Loucy (cell line): ENCODE data around the gene TRIM2.

Experiments
- H2AFZ ChIP-seq: fragments of 200-600 bp; sonication (generic); 2 replicates; pipeline ENCODE4 v1.6.0; 2016; ENCODE audit warnings: antibody characterized with exemption, mild to moderate bottlenecking, low read length, moderate library complexity
- H3F3A ChIP-seq: fragments of 200-600 bp; 2 replicates; pipeline ENCODE4 v1.6.0; 2016; ENCODE audit warnings: antibody characterized with exemption, low read depth, mild to moderate bottlenecking
- H3K27me3 ChIP-seq: fragments of 200-600 bp; sonication (generic); 2 replicates; pipeline ENCODE4 v1.6.1; 2014; ENCODE audit warnings: low read length, mild to moderate bottlenecking; ENCODE audit not compliant: insufficient read depth, poor library complexity, severe bottlenecking
- H3K36me3 ChIP-seq: fragments of 200-600 bp; sonication (generic); 2 replicates; pipeline ENCODE4 v1.6.1; 2016; ENCODE audit warnings: low read length; ENCODE audit not compliant: insufficient read depth
- H3K4me1 ChIP-seq: fragments of 200-600 bp; sonication (generic); 2 replicates; pipeline ENCODE4 v1.5.1; 2014; ENCODE audit warnings: low read length, mild to moderate bottlenecking; ENCODE audit not compliant: insufficient read depth, poor library complexity, severe bottlenecking
- H3K4me2 ChIP-seq: fragments of 200-600 bp; sonication (generic); 2 replicates; pipeline ENCODE4 v1.6.0; 2014; ENCODE audit warnings: antibody characterized with exemption, low read length, low read depth, mild to moderate bottlenecking; ENCODE audit not compliant: poor library complexity, severe bottlenecking
- H3K4me3 ChIP-seq: fragments of 200-600 bp; sonication (generic); 2 replicates; pipeline ENCODE4 v1.5.1; 2014; ENCODE audit warnings: low read length, mild to moderate bottlenecking, mixed read lengths; ENCODE audit not compliant: poor library complexity, severe bottlenecking
- H3K79me2 ChIP-seq: fragments of 200-600 bp; sonication (generic); 2 replicates; pipeline ENCODE4 v1.6.1; 2014; ENCODE audit warnings: low read length; ENCODE audit not compliant: insufficient read depth
- H3K9ac ChIP-seq: fragments of 200-600 bp; sonication (generic); 2 replicates; pipeline ENCODE4 v1.6.0; 2014; ENCODE audit warnings: mild to moderate bottlenecking, low read depth, low read length, moderate library complexity; ENCODE audit not compliant: poor library complexity, severe bottlenecking
- H3K9me2 ChIP-seq: fragments of 200-600 bp; sonication (generic); replicated peaks from 2 replicates; pipeline ENCODE4 v1.6.1; 2016; ENCODE audit warnings: low read depth, low read length, mixed read lengths
- H3K9me3 ChIP-seq: fragments of 200-600 bp; sonication (generic); 2 replicates; pipeline ENCODE4 v1.6.1; 2014; ENCODE audit warnings: mild to moderate bottlenecking, antibody characterized with exemption, low read length, low read depth; ENCODE audit not compliant: insufficient read depth
- H4K20me1 ChIP-seq: fragments of 200-600 bp; sonication (generic); 2 replicates; pipeline ENCODE4 v1.6.0; 2014; ENCODE audit warnings: antibody characterized with exemption, low read length, mild to moderate bottlenecking; ENCODE audit not compliant: insufficient read depth, poor library complexity, severe bottlenecking
- EZH2phosphoT487 ChIP-seq: fragments of 200-600 bp; IDR thresholded peaks from 2 replicates; pipeline ENCODE4 v1.6.1; 2018; ENCODE audit warnings: antibody characterized with exemption, mild to moderate bottlenecking, moderate library complexity, borderline replicate concordance
- TF ChIP-seq, protein P1 (sequence below): fragments of 200-600 bp; sonication (generic); conservative IDR thresholded peaks from 2 replicates; pipeline ENCODE4 v1.5.1; 2014; ENCODE audit warnings: mild to moderate bottlenecking, antibody characterized with exemption, low read length

The TRIM2 gene

DNA sequence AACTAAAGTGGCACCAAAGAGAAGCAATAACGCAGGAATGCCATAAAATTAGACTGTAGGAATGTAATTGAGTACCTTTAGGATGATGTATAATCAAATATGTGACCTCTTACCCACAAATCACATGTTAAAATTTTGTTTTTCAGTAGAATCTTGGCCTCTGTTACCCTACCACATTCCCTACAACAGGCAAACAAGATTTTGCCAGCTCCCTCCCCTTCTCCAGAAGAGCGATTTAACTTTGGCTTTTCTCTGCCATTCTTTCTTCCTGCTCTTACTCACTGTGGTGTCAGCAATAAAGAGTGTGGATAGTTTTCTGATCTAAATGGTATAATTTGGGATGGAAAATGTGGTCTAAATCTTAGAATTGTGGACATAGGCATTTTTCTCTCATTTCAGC lies 57.2 kb downstream of the TRIM2 start:
- Histone ChIP-seq H3K9me3 (no peaks in the 10 kb centered on the region), H3K36me3 (no peaks in the 10 kb centered on the region), H3K4me2 (no peak overlapping the region), H2AFZ (no peak overlapping the region), H3K9me2 (no peaks in the 10 kb centered on the region), H3K27me3 (no peaks in the 10 kb centered on the region), H3K79me2 (no peaks in the 10 kb centered on the region), H4K20me1 (no peaks in the 10 kb centered on the region), H3F3A (no peaks in the 10 kb centered on the region), H3K4me3 (no peak overlapping the region), H3K9ac (no peak overlapping the region), H3K4me1 (no peaks in the 10 kb centered on the region)
- TF ChIP-seq, protein P1, sequence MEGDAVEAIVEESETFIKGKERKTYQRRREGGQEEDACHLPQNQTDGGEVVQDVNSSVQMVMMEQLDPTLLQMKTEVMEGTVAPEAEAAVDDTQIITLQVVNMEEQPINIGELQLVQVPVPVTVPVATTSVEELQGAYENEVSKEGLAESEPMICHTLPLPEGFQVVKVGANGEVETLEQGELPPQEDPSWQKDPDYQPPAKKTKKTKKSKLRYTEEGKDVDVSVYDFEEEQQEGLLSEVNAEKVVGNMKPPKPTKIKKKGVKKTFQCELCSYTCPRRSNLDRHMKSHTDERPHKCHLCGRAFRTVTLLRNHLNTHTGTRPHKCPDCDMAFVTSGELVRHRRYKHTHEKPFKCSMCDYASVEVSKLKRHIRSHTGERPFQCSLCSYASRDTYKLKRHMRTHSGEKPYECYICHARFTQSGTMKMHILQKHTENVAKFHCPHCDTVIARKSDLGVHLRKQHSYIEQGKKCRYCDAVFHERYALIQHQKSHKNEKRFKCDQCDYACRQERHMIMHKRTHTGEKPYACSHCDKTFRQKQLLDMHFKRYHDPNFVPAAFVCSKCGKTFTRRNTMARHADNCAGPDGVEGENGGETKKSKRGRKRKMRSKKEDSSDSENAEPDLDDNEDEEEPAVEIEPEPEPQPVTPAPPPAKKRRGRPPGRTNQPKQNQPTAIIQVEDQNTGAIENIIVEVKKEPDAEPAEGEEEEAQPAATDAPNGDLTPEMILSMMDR: no peak
- TF ChIP-seq EZH2phosphoT487: no peak

DNA sequence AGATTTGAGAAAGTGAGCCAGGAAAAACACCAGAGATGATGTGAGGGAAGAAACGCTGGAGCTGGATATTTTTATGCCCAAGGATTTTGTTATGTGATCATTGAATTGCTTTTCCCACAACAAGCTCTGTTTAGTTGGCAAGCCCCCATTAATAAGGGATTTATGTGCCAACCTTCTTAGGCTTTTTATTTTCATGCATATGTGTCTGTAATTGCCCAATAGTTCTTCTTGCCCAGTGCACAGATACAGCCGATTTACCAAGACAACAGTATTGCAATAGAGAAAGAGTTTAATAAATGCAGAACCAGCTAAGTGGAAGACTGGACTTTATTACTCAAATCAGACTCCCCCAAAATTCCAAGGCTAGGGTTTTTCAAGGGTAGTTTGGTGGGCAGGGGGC lies 57.7 kb downstream of the TRIM2 start:
- no peaks in the 10 kb centered on the region for H3K9me2 ChIP-seq
- H3F3A ChIP-seq: no peaks in the 10 kb centered on the region
- H3K27me3 ChIP-seq: no peaks in the 10 kb centered on the region
- H3K9me3 ChIP-seq: no peaks in the 10 kb centered on the region
- H3K4me2 ChIP-seq: no peak overlapping the region
- H3K4me1 ChIP-seq: no peaks in the 10 kb centered on the region
- no peak overlapping the region for H3K4me3 ChIP-seq
- H2AFZ ChIP-seq: no peak overlapping the region
- no peaks in the 10 kb centered on the region for H4K20me1 ChIP-seq
- H3K79me2 ChIP-seq: no peaks in the 10 kb centered on the region
- H3K9ac ChIP-seq: no peak overlapping the region
- no peak for TF ChIP-seq EZH2phosphoT487
- TF ChIP-seq, protein P1: no peak
- H3K36me3 ChIP-seq: no peaks in the 10 kb centered on the region

DNA sequence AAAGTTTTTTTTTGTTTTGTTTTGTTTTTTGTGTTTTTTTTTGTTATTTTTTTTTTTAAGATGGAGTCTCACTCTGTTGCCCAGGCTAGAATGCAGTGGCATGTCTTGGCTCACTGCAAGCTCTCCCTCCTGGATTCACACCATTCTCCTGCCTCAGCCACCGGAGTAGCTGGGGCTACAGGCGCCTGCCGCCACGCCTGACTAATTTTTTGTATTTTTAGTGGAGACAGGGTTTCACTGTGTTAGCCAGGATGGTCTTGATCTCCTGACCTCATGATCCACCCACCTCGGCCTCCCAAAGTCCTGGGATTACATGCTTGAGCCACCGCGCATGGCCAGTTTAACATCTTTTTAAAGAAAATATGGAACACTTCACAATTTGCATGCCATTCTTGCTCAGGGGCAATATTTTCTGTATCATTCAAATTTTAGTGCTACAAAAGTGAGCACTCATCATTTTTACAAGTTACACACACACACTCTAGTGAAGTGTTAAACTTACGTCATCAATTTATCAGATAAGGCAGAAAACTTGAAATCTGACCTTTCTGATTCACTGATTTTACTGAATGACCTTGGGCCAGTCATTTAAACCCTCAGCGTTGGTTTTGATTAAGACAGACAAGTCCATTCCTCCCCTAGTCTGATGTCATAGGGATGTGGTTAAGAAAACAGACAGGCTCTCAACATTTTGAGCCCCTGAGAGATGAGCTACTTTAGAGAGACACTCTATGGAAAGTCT lies 61.2 kb downstream of the TRIM2 start:
- H3K9me3 ChIP-seq: no peaks in the 10 kb centered on the region
- H4K20me1 ChIP-seq: no peaks in the 10 kb centered on the region
- peaks cover 7% of the 10 kb centered on the region for H3K4me1 ChIP-seq
- H3K36me3 ChIP-seq: no peaks in the 10 kb centered on the region
- no peaks in the 10 kb centered on the region for H3K79me2 ChIP-seq
- no peaks in the 10 kb centered on the region for H3K27me3 ChIP-seq
- H3K9me2 ChIP-seq: no peaks in the 10 kb centered on the region
- H2AFZ ChIP-seq: no peak overlapping the region
- no peak overlapping the region for H3K4me3 ChIP-seq
- H3K9ac ChIP-seq: no peak overlapping the region
- H3F3A ChIP-seq: no peaks in the 10 kb centered on the region
- TF ChIP-seq, protein P1: no peak
- TF ChIP-seq EZH2phosphoT487: no peak
- no peak overlapping the region for H3K4me2 ChIP-seq
